Measurements from ENCODE around the gene INTS2. TPM values are rescaled to one million over a fixed set of nuclear protein-coding genes. Genes with fewer than 3 reads are reported as not detected.

INTS2 gene
- total RNA-seq, 1 experiment from 2014 or later: 20.8 TPM

DNA sequence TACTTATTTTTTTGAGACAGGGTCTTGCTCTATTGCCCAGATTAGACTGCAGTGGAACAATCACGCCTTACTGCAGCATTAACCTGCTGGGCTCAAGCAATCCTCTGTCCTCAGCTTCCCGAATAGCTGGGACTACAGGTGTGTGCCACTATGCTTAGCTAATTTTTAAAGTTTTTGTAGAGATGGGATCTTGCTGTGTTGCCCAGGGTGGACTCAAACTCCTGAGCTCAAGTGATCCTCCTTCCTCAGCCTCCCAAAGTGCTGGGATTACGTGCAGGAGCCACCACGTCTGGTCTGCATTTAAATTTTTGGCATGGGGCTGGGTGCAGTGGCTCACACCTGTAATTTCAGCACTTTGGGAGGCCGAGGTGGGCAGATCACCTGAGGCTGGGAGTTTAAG, 41.0 kb upstream of the INTS2 start:
- Histone ChIP-seq H2AK5ac (ENCODE audit: insufficient read length, low read length) (no peak overlapping the region), H3K18ac (ENCODE audit: insufficient read length, low read depth, low read length) (no peak overlapping the region), H3K4me1 (ENCODE audit: insufficient read depth, low read length) (no peaks in the 10 kb centered on the region), H4K8ac (replicated peaks; ENCODE audit: insufficient read length, low read depth, low read length) (no peak overlapping the region), H4K91ac (ENCODE audit: insufficient read length, low read depth, low read length) (no peak overlapping the region), H3K23me2 (ENCODE audit: insufficient read length, low read depth, low read length, poor library complexity, severe bottlenecking) (no peaks in the 10 kb centered on the region), H2AFZ (ENCODE audit: low read length) (no peak overlapping the region), H3K4me2 (ENCODE audit: insufficient read depth, insufficient read length, low read length) (no peak overlapping the region), H2BK20ac (ENCODE audit: low read depth, low read length, poor library complexity, severe bottlenecking) (no peak overlapping the region), H2BK5ac (ENCODE audit: insufficient read length, low read length) (no peak overlapping the region), H4K5ac (ENCODE audit: insufficient read length, low read depth, low read length) (no peak overlapping the region), H3K79me1 (ENCODE audit: insufficient read depth, low read depth, low read length, poor library complexity, severe bottlenecking) (peaks cover 5% of the 10 kb centered on the region), H2BK12ac (ENCODE audit: insufficient read length, low read depth, low read length) (no peak overlapping the region), H3K27ac (ENCODE audit: insufficient read length, low read depth, low read length) (no peak overlapping the region), H3K27me3 (ENCODE audit: insufficient read depth, low read length) (no peaks in the 10 kb centered on the region), H3K79me2 (ENCODE audit: insufficient read depth, low read length) (no peaks in the 10 kb centered on the region), H3K9me3 (ENCODE audit: control insufficient read depth, low read depth, low read length) (no peaks in the 10 kb centered on the region), H2BK15ac (ENCODE audit: low read depth, low read length) (no peak overlapping the region), H2BK120ac (ENCODE audit: low read depth, low read length, poor library complexity, severe bottlenecking) (no peak overlapping the region), H3T11ph (ENCODE audit: low read length) (no peak overlapping the region), H3K9ac (ENCODE audit: extremely low read depth, insufficient read length, low read length) (no peak overlapping the region), H4K20me1 (ENCODE audit: control insufficient read depth, insufficient read depth, insufficient read length) (no peaks in the 10 kb centered on the region), H3K23ac (ENCODE audit: insufficient read length, low read depth, low read length) (no peak overlapping the region), H3K4ac (ENCODE audit: low read depth, low read length) (no peak overlapping the region), H3K14ac (ENCODE audit: insufficient read depth, low read length) (no peak overlapping the region), H3K56ac (ENCODE audit: insufficient read length, low read depth, low read length) (no peak overlapping the region)
- Mint-ChIP-seq H3K36me3 (ENCODE audit: insufficient read depth in 1 of 3, low read depth in 3 of 3) (peaks cover 22 to 71% (median 64%) of the 10 kb centered on the region in 3 experiments; a peak in 6 of 7 replicates), H3K9me3 (no peaks in the 10 kb centered on the region), H3K4me3 (no peak overlapping the region), H3K27me3 (ENCODE audit: low read depth) (no peaks in the 10 kb centered on the region), H3K27ac (no peak overlapping the region), H3K4me1 (peaks cover 6% of the 10 kb centered on the region in 2 experiments)
- WGBS (ENCODE audit: extremely low coverage, insufficient read length, low lambda C conversion rate): no CpG with 5 or more reads among the region's 5 CpGs
- no peak for DNase-seq
- TF ChIP-seq, protein P1, sequence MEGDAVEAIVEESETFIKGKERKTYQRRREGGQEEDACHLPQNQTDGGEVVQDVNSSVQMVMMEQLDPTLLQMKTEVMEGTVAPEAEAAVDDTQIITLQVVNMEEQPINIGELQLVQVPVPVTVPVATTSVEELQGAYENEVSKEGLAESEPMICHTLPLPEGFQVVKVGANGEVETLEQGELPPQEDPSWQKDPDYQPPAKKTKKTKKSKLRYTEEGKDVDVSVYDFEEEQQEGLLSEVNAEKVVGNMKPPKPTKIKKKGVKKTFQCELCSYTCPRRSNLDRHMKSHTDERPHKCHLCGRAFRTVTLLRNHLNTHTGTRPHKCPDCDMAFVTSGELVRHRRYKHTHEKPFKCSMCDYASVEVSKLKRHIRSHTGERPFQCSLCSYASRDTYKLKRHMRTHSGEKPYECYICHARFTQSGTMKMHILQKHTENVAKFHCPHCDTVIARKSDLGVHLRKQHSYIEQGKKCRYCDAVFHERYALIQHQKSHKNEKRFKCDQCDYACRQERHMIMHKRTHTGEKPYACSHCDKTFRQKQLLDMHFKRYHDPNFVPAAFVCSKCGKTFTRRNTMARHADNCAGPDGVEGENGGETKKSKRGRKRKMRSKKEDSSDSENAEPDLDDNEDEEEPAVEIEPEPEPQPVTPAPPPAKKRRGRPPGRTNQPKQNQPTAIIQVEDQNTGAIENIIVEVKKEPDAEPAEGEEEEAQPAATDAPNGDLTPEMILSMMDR (conservative IDR thresholded peaks at IDR 0.05): no peak
